Neural crest cell (in vitro differentiated cells): ENCODE measurements around the gene TTC23. TPM values are rescaled to one million over a fixed set of nuclear protein-coding genes. Genes with fewer than 3 reads are reported as not detected.

ENCODE experiments used
- DNase-seq: peaks from one replicate; pipeline ENCODE4 v3.0.0; 2021; ENCODE audit warnings: low read depth, mixed read lengths, low spot score
- H3K27ac Mint-ChIP-seq: one replicate; pipeline ENCODE4 v1.8.0; 2021; ENCODE audit warnings: mild to moderate bottlenecking, mixed read lengths; ENCODE audit not compliant: unreplicated experiment
- H3K27me3 Mint-ChIP-seq: 2 replicates; pipeline ENCODE4 v1.8.0; 2021; ENCODE audit warnings: low read depth, mild to moderate bottlenecking, mixed read lengths
- H3K36me3 Mint-ChIP-seq: 2 replicates; pipeline ENCODE4 v1.8.0; 2021; ENCODE audit warnings: low read depth, mild to moderate bottlenecking, mixed read lengths
- H3K4me1 Mint-ChIP-seq: 2 replicates; pipeline ENCODE4 v1.8.0; 2021; ENCODE audit warnings: mixed read lengths
- H3K4me3 Mint-ChIP-seq: one replicate; pipeline ENCODE4 v1.8.0; 2021; ENCODE audit warnings: mild to moderate bottlenecking, mixed read lengths
- H3K9me3 Mint-ChIP-seq: 2 replicates; pipeline ENCODE4 v1.8.0; 2021; ENCODE audit warnings: mixed read lengths
- CTCF ChIP-seq: fragments of 200-600 bp; sonication (generic); conservative IDR thresholded peaks from 2 replicates; pipeline ENCODE4 v1.5.0; 2021; ENCODE audit warnings: antibody characterized with exemption, mild to moderate bottlenecking
- total RNA-seq: library from RNA; stranded (reverse); gene quantifications from 2 replicates; pipeline ENCODE4 v1.2.1, GENCODE V29; 2021

Gene TTC23
- total RNA-seq, 1 donor from 2014 or later = 25.7 TPM

- Mint-ChIP-seq H3K27me3 (no peaks in the 10 kb centered on the region), H3K4me1 (no peaks in the 10 kb centered on the region), H3K4me3 (no peak overlapping the region), H3K9me3 (peaks cover 11% of the 10 kb centered on the region), H3K36me3 (peaks cover 14% of the 10 kb centered on the region), H3K27ac (no peak overlapping the region)
- no peak for TF ChIP-seq CTCF
- no peak for DNase-seq
Measured at GRCh38 chr15:99210334-99210733, 39.0 kb downstream of the TTC23 start.

- Mint-ChIP-seq H3K36me3 (peaks cover 19% of the 10 kb centered on the region), H3K27ac (no peak overlapping the region), H3K4me3 (no peak overlapping the region), H3K27me3 (no peaks in the 10 kb centered on the region), H3K4me1 (no peaks in the 10 kb centered on the region), H3K9me3 (peaks cover 16% of the 10 kb centered on the region)
- no peak for TF ChIP-seq CTCF
- DNase-seq = no peak
Measured at GRCh38 chr15:99209326-99209725, 40.1 kb downstream of the TTC23 start.

GRCh38 chr15:99207672-99208071 lies 41.7 kb downstream of the TTC23 start:
- Mint-ChIP-seq H3K4me3 (no peak overlapping the region), H3K27ac (no peak overlapping the region), H3K36me3 (peaks cover 28% of the 10 kb centered on the region), H3K9me3 (peaks cover 18% of the 10 kb centered on the region), H3K4me1 (peaks cover 4% of the 10 kb centered on the region), H3K27me3 (no peaks in the 10 kb centered on the region)
- DNase-seq = no peak
- TF ChIP-seq CTCF = peak; percentile 13

GRCh38 chr15:99202176-99202552 lies 47.2 kb downstream of the TTC23 start:
- H3K4me1 Mint-ChIP-seq = peaks cover 16% of the 10 kb centered on the region
- H3K9me3 Mint-ChIP-seq = peaks cover 21% of the 10 kb centered on the region
- DNase-seq = no peak
- TF ChIP-seq CTCF = no peak
- no peak overlapping the region for H3K27ac Mint-ChIP-seq
- no peak overlapping the region for H3K4me3 Mint-ChIP-seq
- H3K36me3 Mint-ChIP-seq = peaks cover 37% of the 10 kb centered on the region
- no peaks in the 10 kb centered on the region for H3K27me3 Mint-ChIP-seq

- no peak for DNase-seq
- Mint-ChIP-seq H3K27ac (no peak overlapping the region), H3K4me1 (peaks cover 16% of the 10 kb centered on the region), H3K4me3 (no peak overlapping the region), H3K36me3 (peaks cover 39% of the 10 kb centered on the region), H3K27me3 (no peaks in the 10 kb centered on the region), H3K9me3 (peaks cover 22% of the 10 kb centered on the region)
- no peak for TF ChIP-seq CTCF
Measured at GRCh38 chr15:99201408-99202175, 47.8 kb downstream of the TTC23 start.
